HepG2 (cell line): ENCODE results near the gene LMF2. TPM values are rescaled to one million over a fixed set of nuclear protein-coding genes. Genes with fewer than 3 reads are reported as not detected.

Experiments used
- ARID5B ChIP-seq: IDR thresholded peaks from 2 replicates; pipeline ENCODE4 v1.4.0; 2020; ENCODE audit warnings: mild to moderate bottlenecking, missing genetic modification reagents
- ATF4 ChIP-seq, 2 experiments: fragments of 450-650 bp in 1 of 2; sonication (generic) in 1 of 2; formaldehyde crosslinking; IDR thresholded peaks; 2 replicates each; pipeline versions ENCODE4 v1.5.0 to v1.8.0; 2020 to 2022; ENCODE audit warnings: mild to moderate bottlenecking in 1 of 2, missing genetic modification reagents in 1 of 2
- ATF7 ChIP-seq, 2 experiments: fragments of 450-650 bp in 1 of 2; sonication (generic) in 1 of 2; formaldehyde crosslinking in 1 of 2; IDR thresholded peaks; 2 replicates each; pipeline versions ENCODE4 v1.4.0 to v1.6.1; 2016 to 2020; ENCODE audit warnings: antibody characterized with exemption in 1 of 2, mild to moderate bottlenecking in 1 of 2, missing genetic modification reagents in 1 of 2
- BCL6 ChIP-seq: IDR thresholded peaks from 2 replicates; pipeline ENCODE4 v1.6.1; 2016; ENCODE audit warnings: missing genetic modification reagents, missing compliant biosample characterization
- CENPX ChIP-seq: sonication (generic); formaldehyde crosslinking; IDR thresholded peaks from 2 replicates; pipeline ENCODE4 v1.9.0; 2021; ENCODE audit warnings: mild to moderate bottlenecking, missing genetic modification reagents, moderate library complexity
- DRAP1 ChIP-seq: IDR thresholded peaks from 2 replicates; pipeline ENCODE4 v1.6.1; 2016; ENCODE audit warnings: missing genetic modification reagents, missing compliant biosample characterization
- GTF2F1 ChIP-seq: fragments of 150-350 bp; IDR thresholded peaks from 2 replicates; pipeline ENCODE4 v1.6.1; 2014; ENCODE audit warnings: low read length
- HNRNPLL ChIP-seq: fragments of 200-400 bp; formaldehyde crosslinking; IDR thresholded peaks from 2 replicates; pipeline ENCODE4 v1.6.1; 2017; ENCODE audit warnings: mild to moderate bottlenecking, low read depth, low read length; ENCODE audit not compliant: poor library complexity, severe bottlenecking
- IRF9 ChIP-seq: sonication (generic); formaldehyde crosslinking; IDR thresholded peaks from 2 replicates; pipeline ENCODE4 v1.8.0; 2022; ENCODE audit warnings: missing genetic modification reagents, mild to moderate bottlenecking, borderline replicate concordance
- MAF1 ChIP-seq: sonication (generic); formaldehyde crosslinking; IDR thresholded peaks from 2 replicates; pipeline ENCODE4 v1.5.0; 2020; ENCODE audit warnings: missing genetic modification reagents, borderline replicate concordance
- MEIS2 ChIP-seq: sonication (generic); formaldehyde crosslinking; IDR thresholded peaks from 2 replicates; pipeline ENCODE4 v1.9.0; 2021; ENCODE audit warnings: mild to moderate bottlenecking, missing genetic modification reagents
- NCOA5 ChIP-seq: sonication (generic); formaldehyde crosslinking; IDR thresholded peaks from 2 replicates; pipeline ENCODE4 v1.4.0; 2020; ENCODE audit warnings: missing genetic modification reagents
- PATZ1 ChIP-seq: sonication (generic); formaldehyde crosslinking; IDR thresholded peaks from 2 replicates; pipeline ENCODE4 v1.4.0; 2020; ENCODE audit warnings: missing genetic modification reagents
- REPIN1 ChIP-seq: sonication (generic); formaldehyde crosslinking; IDR thresholded peaks from 2 replicates; pipeline ENCODE4 v1.8.0; 2022; ENCODE audit warnings: missing genetic modification reagents, low read depth, mild to moderate bottlenecking, borderline replicate concordance
- ZFYVE20 ChIP-seq: sonication (generic); formaldehyde crosslinking; IDR thresholded peaks from 2 replicates; pipeline ENCODE4 v1.8.0; 2023; ENCODE audit warnings: low read depth, mild to moderate bottlenecking, moderate library complexity, missing genetic modification reagents, borderline replicate concordance
- ZKSCAN8 ChIP-seq: IDR thresholded peaks from 2 replicates; pipeline ENCODE4 v1.6.1; 2016; ENCODE audit warnings: borderline replicate concordance, missing genetic modification reagents, missing compliant biosample characterization
- ZMAT5 ChIP-seq: sonication (generic); formaldehyde crosslinking; IDR thresholded peaks from 2 replicates; pipeline ENCODE4 v1.5.0; 2020; ENCODE audit warnings: mild to moderate bottlenecking, low read depth, missing genetic modification reagents, borderline replicate concordance
- ZNF660 ChIP-seq: sonication (generic); formaldehyde crosslinking; IDR thresholded peaks from 2 replicates; pipeline ENCODE4 v1.5.1; 2020; ENCODE audit warnings: mild to moderate bottlenecking, low read depth, missing genetic modification reagents, borderline replicate concordance
- polyA plus RNA-seq, 8 experiments: library from polyadenylated mRNA; depleted of rRNA in 3 of 8; stranded (reverse) in 7 of 8; unstranded in 1 of 8; fragments of >200 nt; fragmentation: Illumina TruSeq in 4 of 8; extraction: Trizol in 4 of 8; gene quantifications; 2 replicates each; pipeline versions ENCODE4 v1.2.1 to v1.2.3, GENCODE V29; 2011 to 2016; ENCODE audit warnings: low read depth in 4 of 8, missing spikeins in 1 of 8, mixed read lengths in 1 of 8; ENCODE audit not compliant: insufficient read depth in 1 of 8
- total RNA-seq, 5 experiments: library from RNA; depleted of rRNA; stranded (reverse); fragments of >200 nt; fragmentation: Illumina TruSeq; extraction: Trizol; gene quantifications; 2 replicates each; pipeline ENCODE4 v1.2.3, GENCODE V29; 2016; ENCODE audit warnings: low read depth in 1 of 5

Gene LMF2
- total and polyA plus RNA-seq, 2 of the 13 experiments (the other 11 are each of a cell fraction or from before 2014, with no cell fraction given): 23.3 to 30.6 TPM

GRCh38 chr22:50507991-50508884, 736 bp upstream of the LMF2 start, which contains the start of gene NCAPH2 (continued):
- TF ChIP-seq HNRNPLL (peak; percentile 85), DRAP1 (CRISPR knock-in tag) (peak; percentile 60), ATF4 (CRISPR knock-in tag; IDR thresholded peaks at IDR 0.05) (peak in 1 of 2 experiments; percentile 71; a peak in 2 of 4 replicates), REPIN1 (CRISPR knock-in tag) (peak; percentile 75), CENPX (no peak), NCOA5 (CRISPR knock-in tag) (no peak), ZKSCAN8 (0 out of 2 replicates have a peak, but pooled peaks have one; percentile 24), ATF7 (IDR thresholded peaks at IDR 0.05) (peak; percentile 83), ATF7 (CRISPR knock-in tag; IDR thresholded peaks at IDR 0.05) (no peak; the same call in 1 of the 2 replicates), PATZ1 (CRISPR knock-in tag) (no peak; the same call in 1 of the 2 replicates), BCL6 (CRISPR knock-in tag) (no peak), ZNF660 (CRISPR knock-in tag) (no peak), IRF9 (CRISPR knock-in tag) (0 out of 2 replicates have a peak, but pooled peaks have one; percentile 39), MEIS2 (CRISPR knock-in tag) (peak; percentile 49; the same call in 1 of the 2 replicates), ZMAT5 (CRISPR knock-in tag) (no peak), GTF2F1 (no peak), MAF1 (CRISPR knock-in tag) (no peak), ARID5B (0 out of 2 replicates have a peak, but pooled peaks have one; percentile 23), ZFYVE20 (CRISPR knock-in tag) (no peak)
